ENCODE data around the gene ABCG4.
"Not testable (repeated sequence)": the region's sequence is repeated elsewhere in the genome, so short reads cannot be mapped to it uniquely, and the experiment has no call there.

Gene ABCG4

DNA sequence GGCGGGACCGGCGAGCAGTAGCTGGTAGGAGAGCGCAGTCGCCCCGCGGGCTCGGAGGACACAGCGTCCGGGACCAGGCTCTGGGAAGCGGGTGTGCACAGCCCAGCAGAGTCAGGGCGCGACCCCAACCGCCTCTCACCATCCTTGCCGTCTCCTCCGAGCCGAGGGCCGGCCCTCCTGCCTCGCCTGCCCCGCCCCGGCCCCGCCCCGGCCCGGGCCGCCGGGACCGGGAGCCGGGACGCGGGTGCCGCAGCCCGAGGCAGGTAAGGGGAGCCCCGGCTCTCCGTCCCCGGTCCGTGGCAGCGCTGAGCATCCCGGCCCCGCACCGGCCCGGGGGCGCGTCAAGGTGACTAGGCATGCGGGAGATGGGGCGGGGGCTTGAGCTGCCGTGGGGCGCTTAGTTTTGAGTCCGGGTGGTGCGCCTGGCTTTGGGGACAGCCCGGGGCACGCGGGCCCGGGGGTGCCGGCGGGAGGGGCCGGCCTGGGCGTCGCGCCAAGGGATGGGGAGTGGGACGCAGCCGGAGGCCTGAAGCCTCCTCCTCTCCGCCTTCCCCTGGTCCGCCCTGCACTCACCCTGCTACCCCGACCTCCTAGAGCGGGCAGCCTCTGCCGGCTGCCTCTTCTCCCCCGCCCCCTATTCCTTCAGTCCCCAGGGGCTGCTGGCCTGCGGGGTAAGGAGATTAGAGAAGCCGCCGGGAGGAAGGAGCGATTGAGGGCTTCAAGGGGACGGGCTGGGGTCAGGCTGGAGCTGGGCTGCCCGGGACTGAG, at the start of gene ABCG4:
Gene ABCG4, plus strand, starts transcription at position 35 of the 768 bp plus-strand sequence. CDS start 914 bp downstream, outside the sequence.
- no peaks in the 10 kb centered on the region for H3K9me3 Mint-ChIP-seq
- H3K27ac Mint-ChIP-seq = no peak within 1 kb of the TSS
- H3K36me3 Mint-ChIP-seq (ENCODE audit: low read depth) = no peaks in the 10 kb centered on the region
- peak within 1 kb of the TSS; percentile 66 for H3K4me3 Mint-ChIP-seq
- peaks cover 35% of the 10 kb centered on the region for H3K27me3 Mint-ChIP-seq
- peak; percentile 44 for ATAC-seq
- peak; percentile 25 for DNase-seq
- peaks cover 13% of the 10 kb centered on the region for H3K4me1 Mint-ChIP-seq

DNA sequence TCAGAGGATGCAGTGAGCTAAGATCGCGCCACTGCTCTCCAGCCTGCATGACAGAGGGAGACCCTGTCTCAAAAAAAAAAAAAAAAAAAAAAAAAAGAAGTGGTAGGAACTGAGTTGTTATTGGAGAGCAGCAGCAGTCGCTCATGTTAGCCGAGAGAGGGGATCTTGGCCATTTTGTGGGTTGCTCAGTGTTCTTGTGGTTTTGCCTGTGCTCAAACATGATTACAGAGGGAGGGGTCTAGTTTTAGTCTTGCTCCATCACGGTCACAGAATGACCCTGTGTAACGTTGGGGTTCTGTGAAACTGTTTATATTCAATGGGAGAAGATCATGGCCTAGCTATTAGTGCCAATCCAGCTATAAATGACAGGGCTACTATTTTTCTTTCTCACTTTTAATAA, 49.1 kb upstream of the ABCG4 start:
- Mint-ChIP-seq H3K4me1 (peaks cover 41% of the 10 kb centered on the region), H3K36me3 (ENCODE audit: low read depth) (peaks cover 43% of the 10 kb centered on the region), H3K27me3 (peaks cover 4% of the 10 kb centered on the region), H3K27ac (no peak overlapping the region), H3K9me3 (no peaks in the 10 kb centered on the region), H3K4me3 (peak overlapping the region; percentile 89)
- DNase-seq (no peak), ATAC-seq (no peak)

- peaks cover 2% of the 10 kb centered on the region for H3K27me3 Mint-ChIP-seq
- peaks cover 41% of the 10 kb centered on the region for H3K4me1 Mint-ChIP-seq
- H3K36me3 Mint-ChIP-seq (ENCODE audit: low read depth) = peaks cover 36% of the 10 kb centered on the region
- DNase-seq (no peak), ATAC-seq (no peak)
- H3K9me3 Mint-ChIP-seq = no peaks in the 10 kb centered on the region
- peak overlapping the region; percentile 98 for H3K27ac Mint-ChIP-seq
- peak overlapping the region; percentile 89 for H3K4me3 Mint-ChIP-seq
These were observed 48.4 kb upstream of the ABCG4 start for GRCh38 chr11:119100246-119100970.

GRCh38 chr11:119100994-119101758, 47.7 kb upstream of the ABCG4 start:
- ATAC-seq (peak; percentile 20), DNase-seq (peak; percentile 41)
- H3K4me3 Mint-ChIP-seq = peak overlapping the region; percentile 89

GRCh38 chr11:119101759-119102423, 47.0 kb upstream of the ABCG4 start, which contains the start of gene DPAGT1:
Gene DPAGT1, minus strand, starts transcription at chr11:119101853. Its CDS starts 198 bp downstream, at chr11:119101655.
- peaks cover 30% of the 10 kb centered on the region for H3K36me3 Mint-ChIP-seq (ENCODE audit: low read depth)
- DNase-seq (peak; percentile 85), ATAC-seq (peak; percentile 89)
- peaks cover 47% of the 10 kb centered on the region for H3K4me1 Mint-ChIP-seq
- H3K4me3 Mint-ChIP-seq = peak within 1 kb of the TSS; percentile 89
- H3K27ac Mint-ChIP-seq = peak within 1 kb of the TSS; percentile 98
- no peaks in the 10 kb centered on the region for H3K27me3 Mint-ChIP-seq
- H3K9me3 Mint-ChIP-seq = no peaks in the 10 kb centered on the region

More at GRCh38 chr11:119100994-119101758, 47.7 kb upstream of the ABCG4 start:
- no peaks in the 10 kb centered on the region for H3K9me3 Mint-ChIP-seq
- H3K4me1 Mint-ChIP-seq = peaks cover 41% of the 10 kb centered on the region
- peaks cover 35% of the 10 kb centered on the region for H3K36me3 Mint-ChIP-seq (ENCODE audit: low read depth)
- peak overlapping the region; percentile 98 for H3K27ac Mint-ChIP-seq
- no peaks in the 10 kb centered on the region for H3K27me3 Mint-ChIP-seq

DNA sequence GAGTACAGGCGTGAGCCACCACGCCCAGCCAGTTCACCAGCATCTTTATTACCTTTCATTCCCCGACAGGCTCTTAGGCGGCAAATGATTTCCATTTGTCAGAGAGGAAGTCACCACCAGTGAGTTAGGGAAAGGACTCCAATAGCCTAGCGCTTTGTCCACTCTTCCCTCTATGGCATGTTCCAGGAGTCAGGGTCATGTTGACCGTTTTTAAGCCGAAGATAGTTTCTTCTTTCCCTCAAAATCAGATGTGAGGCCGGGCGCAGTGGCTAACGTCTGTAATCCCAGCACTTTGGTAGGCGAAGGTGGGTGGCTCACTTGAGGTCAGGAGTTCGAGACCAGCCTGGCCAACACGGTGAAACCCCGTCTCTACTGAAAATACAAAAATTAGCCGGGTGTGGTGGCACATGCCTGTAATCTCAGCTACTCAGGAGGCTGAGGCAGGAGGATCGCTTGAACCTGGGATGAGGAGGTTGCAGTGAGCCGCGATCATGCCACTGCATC, 45.6 kb upstream of the ABCG4 start:
- peaks cover 49% of the 10 kb centered on the region for H3K4me1 Mint-ChIP-seq
- H3K27me3 Mint-ChIP-seq, DNase-seq, H3K9me3 Mint-ChIP-seq, ATAC-seq: not testable (repeated sequence)
- H3K27ac Mint-ChIP-seq = peak overlapping the region; percentile 98
- H3K4me3 Mint-ChIP-seq = peak overlapping the region; percentile 89
- peaks cover 19% of the 10 kb centered on the region for H3K36me3 Mint-ChIP-seq (ENCODE audit: low read depth)

GRCh38 chr11:119103793-119104192, 45.1 kb upstream of the ABCG4 start:
- H3K36me3 Mint-ChIP-seq (ENCODE audit: low read depth) = peaks cover 13% of the 10 kb centered on the region
- no peaks in the 10 kb centered on the region for H3K9me3 Mint-ChIP-seq
- peaks cover 51% of the 10 kb centered on the region for H3K4me1 Mint-ChIP-seq
- H3K27me3 Mint-ChIP-seq = no peaks in the 10 kb centered on the region
- DNase-seq = no peak
- H3K4me3 Mint-ChIP-seq = peak overlapping the region; percentile 50
- H3K27ac Mint-ChIP-seq = peak overlapping the region; percentile 68
- ATAC-seq = no peak

- H3K4me1 Mint-ChIP-seq = peaks cover 49% of the 10 kb centered on the region
These were observed 42.0 kb upstream of the ABCG4 start, which contains the start of gene C2CD2L for GRCh38 chr11:119106564-119107537. Gene C2CD2L, plus strand, starts transcription at chr11:119107344. Its CDS starts 398 bp downstream, at chr11:119107742.

GRCh38 chr11:119107538-119108145, 41.2 kb upstream of the ABCG4 start:
- ATAC-seq = peak; percentile 7
- Mint-ChIP-seq H3K27ac (peak overlapping the region; percentile 89), H3K36me3 (ENCODE audit: low read depth) (peaks cover 13% of the 10 kb centered on the region), H3K4me1 (peaks cover 46% of the 10 kb centered on the region), H3K9me3 (no peaks in the 10 kb centered on the region), H3K27me3 (no peaks in the 10 kb centered on the region), H3K4me3 (peak overlapping the region; percentile 92)
- DNase-seq = no peak

More at GRCh38 chr11:119106564-119107537, 42.0 kb upstream of the ABCG4 start, which contains the start of gene C2CD2L:
- Mint-ChIP-seq H3K27me3 (no peaks in the 10 kb centered on the region), H3K4me3 (peak within 1 kb of the TSS; percentile 92), H3K36me3 (ENCODE audit: low read depth) (peaks cover 11% of the 10 kb centered on the region), H3K9me3 (no peaks in the 10 kb centered on the region), H3K27ac (peak within 1 kb of the TSS; percentile 89)
- ATAC-seq (peak; percentile 90), DNase-seq (peak; percentile 89)

- ATAC-seq (peak; percentile 31), DNase-seq (no peak)
- H3K27me3 Mint-ChIP-seq = no peaks in the 10 kb centered on the region
- H3K27ac Mint-ChIP-seq = peak overlapping the region; percentile 89
- peaks cover 17% of the 10 kb centered on the region for H3K36me3 Mint-ChIP-seq (ENCODE audit: low read depth)
- peak overlapping the region; percentile 92 for H3K4me3 Mint-ChIP-seq
- H3K9me3 Mint-ChIP-seq = no peaks in the 10 kb centered on the region
- peaks cover 41% of the 10 kb centered on the region for H3K4me1 Mint-ChIP-seq
These were observed 40.6 kb upstream of the ABCG4 start for GRCh38 chr11:119108146-119108856.

DNA sequence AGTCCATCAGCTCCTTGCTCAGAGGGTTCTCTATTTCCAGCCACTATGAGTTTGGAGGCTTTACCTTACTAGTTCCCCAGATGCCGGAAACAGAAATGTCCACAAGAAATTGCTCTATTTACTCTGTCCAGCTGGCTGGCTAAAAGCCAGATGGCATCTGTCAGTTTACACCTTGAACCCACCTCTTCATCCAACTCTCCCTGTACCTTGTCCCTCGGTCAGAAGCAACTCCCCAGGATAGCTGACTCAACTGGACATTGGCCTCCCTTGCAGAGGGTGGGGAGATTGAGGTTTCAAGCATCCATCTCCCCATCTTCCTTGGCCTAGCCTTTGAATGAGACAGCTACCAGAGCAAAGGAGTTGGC, 40.0 kb upstream of the ABCG4 start:
- H3K36me3 Mint-ChIP-seq (ENCODE audit: low read depth) = peaks cover 20% of the 10 kb centered on the region
- H3K4me1 Mint-ChIP-seq = peaks cover 37% of the 10 kb centered on the region
- H3K27me3 Mint-ChIP-seq = no peaks in the 10 kb centered on the region
- peak overlapping the region; percentile 89 for H3K27ac Mint-ChIP-seq
- peak overlapping the region; percentile 92 for H3K4me3 Mint-ChIP-seq
- ATAC-seq = no peak
- DNase-seq = no peak
- no peaks in the 10 kb centered on the region for H3K9me3 Mint-ChIP-seq

- peak overlapping the region; percentile 92 for H3K4me3 Mint-ChIP-seq
These were observed 39.0 kb upstream of the ABCG4 start for GRCh38 chr11:119109843-119110242.

More at GRCh38 chr11:119109843-119110242, 39.0 kb upstream of the ABCG4 start:
- H3K9me3 Mint-ChIP-seq = no peaks in the 10 kb centered on the region
- no peak overlapping the region for H3K27ac Mint-ChIP-seq
- H3K4me1 Mint-ChIP-seq = peaks cover 38% of the 10 kb centered on the region
- H3K36me3 Mint-ChIP-seq (ENCODE audit: low read depth) = peaks cover 22% of the 10 kb centered on the region
- DNase-seq (no peak), ATAC-seq (no peak)
- H3K27me3 Mint-ChIP-seq = no peaks in the 10 kb centered on the region

Data from activated naive CD8-positive, alpha-beta T cell treated with anti-CD3 and anti-CD28 coated beads, Interleukin-2, amount 50 U/mL, for 24 hours (primary cell).